NT2/D1 (cell line): ENCODE results near the gene WDR70.
"Not testable (repeated sequence)": the region's sequence is repeated elsewhere in the genome, so short reads cannot be mapped to it uniquely, and the experiment has no call there.

ENCODE experiments used
- DNase-seq: peaks from one replicate; pipeline ENCODE4 v3.0.0-alpha.2; 2011; ENCODE audit warnings: low read depth, low spot score
- H3K27me3 ChIP-seq: 2 replicates; pipeline ENCODE4 v1.6.0; 2011; ENCODE audit warnings: mild to moderate bottlenecking; ENCODE audit not compliant: insufficient read length, insufficient read depth
- H3K36me3 ChIP-seq: 2 replicates; pipeline ENCODE4 v1.6.1; 2011; ENCODE audit warnings: mild to moderate bottlenecking, low read length, mixed read lengths; ENCODE audit not compliant: insufficient read depth, insufficient read length
- H3K4me1 ChIP-seq: 2 replicates; pipeline ENCODE4 v1.5.1; 2011; ENCODE audit not compliant: insufficient read depth, insufficient read length
- H3K4me3 ChIP-seq: 2 replicates; pipeline ENCODE4 v1.5.1; 2011; ENCODE audit warnings: low read depth; ENCODE audit not compliant: insufficient read length
- H3K9ac ChIP-seq: 2 replicates; pipeline ENCODE4 v1.6.0; 2011; ENCODE audit warnings: low read depth; ENCODE audit not compliant: insufficient read length
- H3K9me3 ChIP-seq: 2 replicates; pipeline ENCODE4 v1.5.1; 2011; ENCODE audit warnings: mild to moderate bottlenecking, low read length; ENCODE audit not compliant: insufficient read depth
- SUZ12 ChIP-seq: IDR thresholded peaks from 2 replicates; pipeline ENCODE4 v1.6.1; 2011; ENCODE audit not compliant: insufficient read length, insufficient read depth; ENCODE audit errors: extremely low read depth
- YY1 ChIP-seq: IDR thresholded peaks from 2 replicates; pipeline ENCODE4 v1.6.1; 2011; ENCODE audit not compliant: insufficient read length, insufficient read depth
- ZNF274 ChIP-seq: IDR thresholded peaks from 2 replicates; pipeline ENCODE4 v1.6.1; 2011; ENCODE audit warnings: mild to moderate bottlenecking, low read depth, low read length

WDR70 gene

GRCh38 chr5:37506722-37507121, 127.6 kb downstream of the WDR70 start:
- Histone ChIP-seq H3K27me3 (no peaks in the 10 kb centered on the region), H3K36me3 (no peaks in the 10 kb centered on the region), H3K9me3 (no peaks in the 10 kb centered on the region), H3K4me1 (no peaks in the 10 kb centered on the region), H3K4me3 (no peak overlapping the region), H3K9ac (no peak overlapping the region)
- TF ChIP-seq ZNF274, result no peak
- no peak for TF ChIP-seq SUZ12
- TF ChIP-seq YY1, result no peak
- no peak for DNase-seq

GRCh38 chr5:37511646-37512045, 132.5 kb downstream of the WDR70 start:
- Histone ChIP-seq H3K27me3 (no peaks in the 10 kb centered on the region), H3K9ac (no peak overlapping the region), H3K36me3 (no peaks in the 10 kb centered on the region), H3K4me3 (no peak overlapping the region), H3K9me3 (no peaks in the 10 kb centered on the region), H3K4me1 (no peaks in the 10 kb centered on the region)
- DNase-seq, result no peak
- TF ChIP-seq SUZ12, result no peak
- no peak for TF ChIP-seq YY1
- TF ChIP-seq ZNF274, result no peak

GRCh38 chr5:37514946-37515345, 135.8 kb downstream of the WDR70 start:
- Histone ChIP-seq H3K36me3 (no peaks in the 10 kb centered on the region), H3K27me3 (no peaks in the 10 kb centered on the region), H3K4me1 (no peaks in the 10 kb centered on the region), H3K9ac (no peak overlapping the region), H3K4me3 (no peak overlapping the region), H3K9me3 (peaks cover 16% of the 10 kb centered on the region)
- no peak for TF ChIP-seq SUZ12
- TF ChIP-seq ZNF274, result no peak
- TF ChIP-seq YY1, result no peak
- DNase-seq, result no peak

GRCh38 chr5:37517686-37518085, 138.6 kb downstream of the WDR70 start:
- Histone ChIP-seq H3K36me3 (no peaks in the 10 kb centered on the region), H3K9ac (no peak overlapping the region), H3K4me1 (no peaks in the 10 kb centered on the region), H3K9me3 (peaks cover 33% of the 10 kb centered on the region), H3K4me3 (no peak overlapping the region), H3K27me3 (no peaks in the 10 kb centered on the region)
- TF ChIP-seq SUZ12 (no peak), ZNF274 (no peak), YY1 (no peak)
- DNase-seq, result no peak

- DNase-seq, H3K4me1 ChIP-seq: not testable (repeated sequence)
These were observed 139.2 kb downstream of the WDR70 start for GRCh38 chr5:37518356-37518755.

GRCh38 chr5:37519304-37519703, 140.2 kb downstream of the WDR70 start:
- no peak for TF ChIP-seq ZNF274
- no peak for TF ChIP-seq YY1
- no peak for TF ChIP-seq SUZ12
- Histone ChIP-seq H3K9ac (no peak overlapping the region), H3K4me1 (no peaks in the 10 kb centered on the region), H3K9me3 (peaks cover 33% of the 10 kb centered on the region), H3K27me3 (no peaks in the 10 kb centered on the region), H3K4me3 (no peak overlapping the region), H3K36me3 (no peaks in the 10 kb centered on the region)
- DNase-seq, result no peak

More at GRCh38 chr5:37518356-37518755, 139.2 kb downstream of the WDR70 start:
- H3K36me3 ChIP-seq, H3K27me3 ChIP-seq, H3K4me3 ChIP-seq, H3K9ac ChIP-seq: not testable (repeated sequence)
- peaks cover 33% of the 10 kb centered on the region for H3K9me3 ChIP-seq

GRCh38 chr5:37519807-37520206, 140.7 kb downstream of the WDR70 start:
- H3K9ac ChIP-seq, result no peak overlapping the region
- DNase-seq, result no peak
- no peak overlapping the region for H3K4me3 ChIP-seq
- H3K9me3 ChIP-seq, result peaks cover 33% of the 10 kb centered on the region
- H3K36me3 ChIP-seq, result no peaks in the 10 kb centered on the region
- TF ChIP-seq SUZ12, result no peak
- no peak for TF ChIP-seq ZNF274
- TF ChIP-seq YY1, result no peak
- no peaks in the 10 kb centered on the region for H3K27me3 ChIP-seq
- H3K4me1 ChIP-seq, result no peaks in the 10 kb centered on the region

GRCh38 chr5:37520811-37521210, 141.7 kb downstream of the WDR70 start:
- DNase-seq, result no peak
- H3K9ac ChIP-seq, result no peak overlapping the region

More at GRCh38 chr5:37520811-37521210, 141.7 kb downstream of the WDR70 start:
- peaks cover 33% of the 10 kb centered on the region for H3K9me3 ChIP-seq
- H3K27me3 ChIP-seq, result no peaks in the 10 kb centered on the region
- TF ChIP-seq YY1, result no peak
- TF ChIP-seq SUZ12, result no peak
- TF ChIP-seq ZNF274, result no peak
- H3K36me3 ChIP-seq, result no peaks in the 10 kb centered on the region
- no peaks in the 10 kb centered on the region for H3K4me1 ChIP-seq
- H3K4me3 ChIP-seq, result no peak overlapping the region
